ENCODE results near the gene CMYA5.

GRCh38 chr5:79753092-79753491, 63.5 kb downstream of the CMYA5 start:
- TF ChIP-seq, protein P1, sequence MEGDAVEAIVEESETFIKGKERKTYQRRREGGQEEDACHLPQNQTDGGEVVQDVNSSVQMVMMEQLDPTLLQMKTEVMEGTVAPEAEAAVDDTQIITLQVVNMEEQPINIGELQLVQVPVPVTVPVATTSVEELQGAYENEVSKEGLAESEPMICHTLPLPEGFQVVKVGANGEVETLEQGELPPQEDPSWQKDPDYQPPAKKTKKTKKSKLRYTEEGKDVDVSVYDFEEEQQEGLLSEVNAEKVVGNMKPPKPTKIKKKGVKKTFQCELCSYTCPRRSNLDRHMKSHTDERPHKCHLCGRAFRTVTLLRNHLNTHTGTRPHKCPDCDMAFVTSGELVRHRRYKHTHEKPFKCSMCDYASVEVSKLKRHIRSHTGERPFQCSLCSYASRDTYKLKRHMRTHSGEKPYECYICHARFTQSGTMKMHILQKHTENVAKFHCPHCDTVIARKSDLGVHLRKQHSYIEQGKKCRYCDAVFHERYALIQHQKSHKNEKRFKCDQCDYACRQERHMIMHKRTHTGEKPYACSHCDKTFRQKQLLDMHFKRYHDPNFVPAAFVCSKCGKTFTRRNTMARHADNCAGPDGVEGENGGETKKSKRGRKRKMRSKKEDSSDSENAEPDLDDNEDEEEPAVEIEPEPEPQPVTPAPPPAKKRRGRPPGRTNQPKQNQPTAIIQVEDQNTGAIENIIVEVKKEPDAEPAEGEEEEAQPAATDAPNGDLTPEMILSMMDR (IDR thresholded peaks at IDR 0.05; ENCODE audit: low read length) = no peak
- TF ChIP-seq EZH2 (IDR thresholded peaks at IDR 0.05; ENCODE audit: borderline replicate concordance, low read length) = no peak

Measured in OCI-LY1 (cell line).